ENCODE data around the gene SKIL.
"Not testable (repeated sequence)": the region's sequence is repeated elsewhere in the genome, so short reads cannot be mapped to it uniquely, and the experiment has no call there.

SKIL gene

GRCh38 chr3:170327040-170327808 lies 30.3 kb upstream of the SKIL start:
- no peaks in the 10 kb centered on the region for H3K79me2 ChIP-seq (ENCODE audit: insufficient read depth, low read depth)
- no peak overlapping the region for H3K9ac ChIP-seq
- H3K27ac ChIP-seq: no peak overlapping the region
- no peaks in the 10 kb centered on the region for H3K27me3 ChIP-seq (ENCODE audit: insufficient read depth, low read depth)
- H3K4me2 ChIP-seq: no peak overlapping the region
- no peaks in the 10 kb centered on the region for H4K20me1 ChIP-seq (ENCODE audit: insufficient read depth)
- H2AFZ ChIP-seq (ENCODE audit: low read depth): no peak overlapping the region
- TF ChIP-seq CTCF (conservative IDR thresholded peaks at IDR 0.05; ENCODE audit: low read depth, low read length): no peak
- no peak overlapping the region for H3K4me3 ChIP-seq (IDR thresholded peaks at IDR 0.05; ENCODE audit: insufficient read depth, low read depth, low read length)
- H3K36me3 ChIP-seq (ENCODE audit: insufficient read depth): no peaks in the 10 kb centered on the region
- peaks cover 8% of the 10 kb centered on the region for H3K4me1 ChIP-seq (ENCODE audit: low read depth, poor library complexity, severe bottlenecking)

- not testable (repeated sequence) for H2AFZ ChIP-seq (ENCODE audit: low read depth); H3K27ac ChIP-seq; H3K27me3 ChIP-seq (ENCODE audit: insufficient read depth, low read depth); H3K79me2 ChIP-seq (ENCODE audit: insufficient read depth, low read depth); H3K36me3 ChIP-seq (ENCODE audit: insufficient read depth); H3K4me1 ChIP-seq (ENCODE audit: low read depth, poor library complexity, severe bottlenecking); H3K4me2 ChIP-seq; H3K9ac ChIP-seq; H4K20me1 ChIP-seq (ENCODE audit: insufficient read depth); H3K4me3 ChIP-seq (IDR thresholded peaks at IDR 0.05; ENCODE audit: insufficient read depth, low read depth, low read length)
These were observed 29.5 kb upstream of the SKIL start for GRCh38 chr3:170327868-170328548.

GRCh38 chr3:170330366-170330765 lies 27.1 kb upstream of the SKIL start:
- no peak overlapping the region for H3K4me3 ChIP-seq (IDR thresholded peaks at IDR 0.05; ENCODE audit: insufficient read depth, low read depth, low read length)
- H3K4me2 ChIP-seq: no peak overlapping the region
- H3K27ac ChIP-seq: no peak overlapping the region
- H4K20me1 ChIP-seq (ENCODE audit: insufficient read depth): no peaks in the 10 kb centered on the region
- TF ChIP-seq CTCF (conservative IDR thresholded peaks at IDR 0.05; ENCODE audit: low read depth, low read length): no peak
- H3K36me3 ChIP-seq (ENCODE audit: insufficient read depth): no peaks in the 10 kb centered on the region
- H3K79me2 ChIP-seq (ENCODE audit: insufficient read depth, low read depth): no peaks in the 10 kb centered on the region
- no peaks in the 10 kb centered on the region for H3K4me1 ChIP-seq (ENCODE audit: low read depth, poor library complexity, severe bottlenecking)
- no peaks in the 10 kb centered on the region for H3K27me3 ChIP-seq (ENCODE audit: insufficient read depth, low read depth)
- no peak overlapping the region for H3K9ac ChIP-seq
- H2AFZ ChIP-seq (ENCODE audit: low read depth): no peak overlapping the region

- Histone ChIP-seq H3K27me3 (ENCODE audit: insufficient read depth, low read depth) (no peaks in the 10 kb centered on the region), H3K36me3 (ENCODE audit: insufficient read depth) (no peaks in the 10 kb centered on the region), H3K27ac (no peak overlapping the region), H3K4me2 (no peak overlapping the region), H3K9ac (no peak overlapping the region), H3K4me3 (IDR thresholded peaks at IDR 0.05; ENCODE audit: insufficient read depth, low read depth, low read length) (no peak overlapping the region), H3K4me1 (ENCODE audit: low read depth, poor library complexity, severe bottlenecking) (no peaks in the 10 kb centered on the region), H4K20me1 (ENCODE audit: insufficient read depth) (no peaks in the 10 kb centered on the region), H2AFZ (ENCODE audit: low read depth) (no peak overlapping the region), H3K79me2 (ENCODE audit: insufficient read depth, low read depth) (no peaks in the 10 kb centered on the region)
- TF ChIP-seq CTCF (conservative IDR thresholded peaks at IDR 0.05; ENCODE audit: low read depth, low read length): no peak
These were observed 26.4 kb upstream of the SKIL start for GRCh38 chr3:170331143-170331542.

DNA sequence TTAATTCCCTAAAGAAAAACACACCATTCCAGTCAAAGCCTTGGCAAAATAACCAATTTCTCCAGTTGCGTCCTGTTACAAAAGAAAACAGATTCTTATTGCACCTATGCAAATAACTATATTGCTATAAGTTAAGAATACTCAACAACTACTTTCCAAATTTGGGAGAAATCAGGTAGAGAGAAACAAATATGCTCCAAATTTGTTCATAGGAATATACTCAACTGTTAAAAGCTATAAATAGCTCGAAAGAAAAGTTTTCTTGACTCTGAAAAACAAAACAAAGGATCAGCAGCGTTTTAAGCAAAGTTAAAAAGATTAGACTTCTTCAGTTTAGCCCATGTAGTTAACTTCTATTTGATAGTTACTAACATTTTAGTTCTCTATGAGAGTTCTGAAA lies 20.1 kb upstream of the SKIL start:
- H3K27ac ChIP-seq: no peak overlapping the region
- no peaks in the 10 kb centered on the region for H3K36me3 ChIP-seq (ENCODE audit: insufficient read depth)
- H3K4me1 ChIP-seq (ENCODE audit: low read depth, poor library complexity, severe bottlenecking): no peaks in the 10 kb centered on the region
- no peak for TF ChIP-seq CTCF (conservative IDR thresholded peaks at IDR 0.05; ENCODE audit: low read depth, low read length)
- no peaks in the 10 kb centered on the region for H4K20me1 ChIP-seq (ENCODE audit: insufficient read depth)
- H3K4me3 ChIP-seq (IDR thresholded peaks at IDR 0.05; ENCODE audit: insufficient read depth, low read depth, low read length): no peak overlapping the region
- no peak overlapping the region for H3K4me2 ChIP-seq
- no peak overlapping the region for H2AFZ ChIP-seq (ENCODE audit: low read depth)
- H3K27me3 ChIP-seq (ENCODE audit: insufficient read depth, low read depth): no peaks in the 10 kb centered on the region
- no peaks in the 10 kb centered on the region for H3K79me2 ChIP-seq (ENCODE audit: insufficient read depth, low read depth)
- H3K9ac ChIP-seq: no peak overlapping the region
